HEK293T (cell line): ENCODE results near the gene BMPR2.

Experiments
- CTCF ChIA-PET: fragments of 350-600 bp; formaldehyde crosslinking; extraction: SDS; loops from one replicate; lab custom pipeline; 2021; ENCODE audit warnings: antibody characterized with exemption, inconsistent platforms; lab: Yijun Ruan, JAX
- POLR2A ChIA-PET: fragments of 350-600 bp; formaldehyde crosslinking; extraction: SDS; loops from one replicate; lab custom pipeline; 2020; ENCODE audit warnings: antibody characterized with exemption, inconsistent platforms; lab: Yijun Ruan, JAX
- DNase-seq: peaks from one replicate; pipeline ENCODE4 v3.0.0; 2012; ENCODE audit warnings: mixed read lengths; ENCODE audit errors: extremely low spot score
- ARNT ChIP-seq: fragments of 450-650 bp; IDR thresholded peaks from 2 replicates; pipeline ENCODE4 v1.6.1; 2017; ENCODE audit warnings: mild to moderate bottlenecking
- BHLHE40 ChIP-seq: fragments of 450-650 bp; IDR thresholded peaks from 2 replicates; pipeline ENCODE4 v1.6.1; 2016; ENCODE audit warnings: mild to moderate bottlenecking, moderate library complexity, borderline replicate concordance
- CTBP1 ChIP-seq: fragments of 450-650 bp; IDR thresholded peaks from 2 replicates; pipeline ENCODE4 v1.6.1; 2016; ENCODE audit warnings: borderline replicate concordance
- ELF4 ChIP-seq: fragments of 450-650 bp; IDR thresholded peaks from 2 replicates; pipeline ENCODE4 v1.6.1; 2017; ENCODE audit warnings: antibody characterized with exemption
- FOXA1 ChIP-seq: fragments of 450-650 bp; IDR thresholded peaks from 2 replicates; pipeline ENCODE4 v1.6.1; 2016; ENCODE audit warnings: mild to moderate bottlenecking
- FOXK2 ChIP-seq: fragments of 450-650 bp; IDR thresholded peaks from 2 replicates; pipeline ENCODE4 v1.6.1; 2016; ENCODE audit warnings: mild to moderate bottlenecking
- FOXM1 ChIP-seq: fragments of 450-650 bp; IDR thresholded peaks from 2 replicates; pipeline ENCODE4 v1.6.1; 2017; ENCODE audit warnings: mild to moderate bottlenecking, borderline replicate concordance
- HDGF ChIP-seq: fragments of 450-650 bp; IDR thresholded peaks from 2 replicates; pipeline ENCODE4 v1.6.1; 2017; ENCODE audit warnings: antibody characterized with exemption, borderline replicate concordance
- L3MBTL2 ChIP-seq: fragments of 450-650 bp; conservative IDR thresholded peaks from 2 replicates; pipeline ENCODE4 v1.6.1; 2016; ENCODE audit warnings: mild to moderate bottlenecking
- LEF1 ChIP-seq: fragments of 450-650 bp; IDR thresholded peaks from 2 replicates; pipeline ENCODE4 v1.6.1; 2017; ENCODE audit warnings: mild to moderate bottlenecking, borderline replicate concordance
- NFRKB ChIP-seq: fragments of 450-650 bp; IDR thresholded peaks from 2 replicates; pipeline ENCODE4 v1.6.1; 2016; ENCODE audit warnings: mild to moderate bottlenecking, moderate library complexity
- PKNOX1 ChIP-seq: fragments of 450-650 bp; IDR thresholded peaks from 2 replicates; pipeline ENCODE4 v1.6.1; 2016
- SP1 ChIP-seq: fragments of 450-650 bp; IDR thresholded peaks from 2 replicates; pipeline ENCODE4 v1.6.1; 2017
- SUZ12 ChIP-seq: fragments of 450-650 bp; IDR thresholded peaks from 2 replicates; pipeline ENCODE4 v1.6.1; 2016; ENCODE audit warnings: mild to moderate bottlenecking
- TARDBP ChIP-seq: fragments of 450-650 bp; IDR thresholded peaks from 2 replicates; pipeline ENCODE4 v1.6.1; 2016
- ZNF384 ChIP-seq: fragments of 450-650 bp; IDR thresholded peaks from 2 replicates; pipeline ENCODE4 v1.6.1; 2016

The BMPR2 gene

GRCh38 chr2:202406445-202406978 is 30.4 kb downstream of the BMPR2 start:
- DNase-seq = no peak
- ChIA-PET CTCF (no interaction called here), POLR2A (no interaction called here)
- TF ChIP-seq LEF1 (no peak), FOXM1 (no peak), ARNT (no peak), HDGF (no peak)

- DNase-seq = no peak
- ChIA-PET POLR2A (no interaction called here), CTCF (no interaction called here)
- TF ChIP-seq CTBP1 = no peak
- TF ChIP-seq NFRKB = no peak
- TF ChIP-seq L3MBTL2 = no peak
Measured at GRCh38 chr2:202408546-202409140, 32.5 kb downstream of the BMPR2 start.

DNA sequence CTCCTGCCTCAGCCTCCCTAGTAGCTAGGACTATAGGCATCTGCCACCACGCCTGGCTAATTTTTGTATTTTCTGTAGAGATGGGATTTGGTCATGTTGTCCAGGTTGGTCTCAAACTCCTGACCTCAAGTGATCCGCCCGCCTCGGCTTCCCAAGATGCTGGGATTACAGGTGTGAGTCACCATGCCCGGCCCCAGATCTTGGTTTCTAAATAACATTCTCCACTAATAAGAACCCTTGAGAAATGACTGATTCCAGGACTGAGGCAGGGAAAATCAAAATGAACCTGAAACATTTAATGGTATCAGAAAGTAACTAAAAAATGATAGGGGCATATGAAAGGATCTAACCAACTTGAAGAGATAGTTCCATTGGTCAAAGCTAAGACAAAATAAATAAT is 34.0 kb downstream of the BMPR2 start:
- POLR2A ChIA-PET = no interaction called here

GRCh38 chr2:202411097-202411496 is 35.0 kb downstream of the BMPR2 start:
- no peak for DNase-seq
- ChIA-PET CTCF (no interaction called here), POLR2A (no interaction called here)
- TF ChIP-seq FOXM1 (no peak), FOXK2 (no peak), NFRKB (no peak), HDGF (no peak)

More for the DNA sequence above, 34.0 kb downstream of the BMPR2 start:
- no peak for DNase-seq
- CTCF ChIA-PET = no interaction called here
- TF ChIP-seq NFRKB = no peak

- no peak for DNase-seq
- CTCF ChIA-PET = no interaction called here
- POLR2A ChIA-PET = no interaction called here
- TF ChIP-seq TARDBP (no peak), SP1 (no peak), HDGF (no peak), PKNOX1 (no peak), SUZ12 (no peak), LEF1 (no peak), NFRKB (no peak), FOXM1 (no peak), CTBP1 (no peak), FOXA1 (no peak), L3MBTL2 (no peak), FOXK2 (no peak), ARNT (no peak), ZNF384 (no peak), BHLHE40 (no peak), ELF4 (no peak)
Measured at GRCh38 chr2:202418027-202418426, 41.9 kb downstream of the BMPR2 start.

- POLR2A ChIA-PET = no interaction called here
- CTCF ChIA-PET = no interaction called here
- no peak for DNase-seq
- TF ChIP-seq TARDBP = no peak
- TF ChIP-seq CTBP1 = no peak
- TF ChIP-seq ZNF384 = no peak
Measured at GRCh38 chr2:202418511-202418910, 42.4 kb downstream of the BMPR2 start.

DNA sequence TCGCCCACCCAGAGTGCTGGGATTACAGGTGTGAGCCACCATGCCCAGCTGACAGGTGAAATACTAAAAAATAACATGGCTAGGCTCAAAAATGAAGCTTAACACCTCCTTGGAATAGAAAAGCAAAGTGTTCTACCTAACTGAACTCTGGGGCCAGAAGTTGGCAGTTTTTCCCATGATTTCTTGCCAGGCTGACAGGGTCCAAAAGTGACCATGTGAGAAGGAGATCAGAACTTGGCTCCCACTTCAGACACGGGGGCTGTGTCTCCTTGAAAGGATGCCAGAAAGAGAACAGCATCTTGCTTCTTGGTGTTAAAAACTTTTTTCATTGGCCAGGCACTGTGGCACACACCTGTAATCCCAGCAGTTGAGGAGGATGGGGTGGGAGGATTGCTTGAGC is 47.0 kb downstream of the BMPR2 start:
- ChIA-PET CTCF (no interaction called here), POLR2A (no interaction called here)
- TF ChIP-seq BHLHE40 (no peak), FOXA1 (no peak), ARNT (no peak), SUZ12 (no peak), ELF4 (no peak), SP1 (no peak), FOXK2 (no peak), FOXM1 (no peak), HDGF (no peak)
- no peak for DNase-seq

DNA sequence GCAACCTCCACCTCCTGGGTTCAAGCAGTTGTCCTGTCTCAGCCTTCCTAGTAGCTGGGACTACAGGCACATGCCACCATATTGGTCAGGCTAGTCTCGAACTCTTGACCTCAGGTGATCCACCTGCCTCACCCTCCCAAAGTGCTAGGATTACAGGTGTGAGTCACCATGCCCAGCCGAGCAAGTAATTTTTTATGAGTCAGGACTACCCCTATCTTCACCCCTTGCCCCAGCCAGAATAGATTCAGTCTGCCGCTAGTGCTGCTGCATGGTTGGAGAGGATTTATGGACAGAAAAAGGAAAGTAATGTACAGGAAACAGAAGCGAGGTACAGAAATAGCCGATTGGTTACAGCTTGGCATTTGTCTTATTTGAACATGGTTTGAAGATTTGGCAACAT is 48.9 kb downstream of the BMPR2 start:
- POLR2A ChIA-PET = no interaction called here
- TF ChIP-seq PKNOX1 (no peak), LEF1 (no peak), SUZ12 (no peak)
- DNase-seq = no peak
- CTCF ChIA-PET = no interaction called here
